ENCODE measurements around the gene SEC14L5.

DNA sequence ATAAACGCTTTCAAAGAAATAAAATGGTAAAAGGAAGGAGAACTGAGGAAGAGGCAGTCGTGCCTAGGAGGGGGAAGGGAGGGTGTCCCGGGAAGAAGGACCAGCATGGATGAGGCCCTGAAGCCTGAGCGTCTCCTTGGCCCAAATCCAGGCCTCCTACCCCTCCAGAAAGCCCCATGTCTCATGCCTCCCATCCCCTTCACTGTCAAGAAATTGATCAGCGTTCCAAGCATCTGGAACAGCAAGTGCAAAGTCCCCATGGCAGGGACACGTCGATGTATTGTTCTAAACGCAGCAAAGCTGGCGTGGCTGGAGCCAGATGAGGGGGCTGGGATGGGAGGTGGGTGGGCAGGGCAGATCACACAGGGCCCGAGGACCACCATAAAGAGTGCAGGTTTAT lies 22.6 kb downstream of the SEC14L5 start:
- TF ChIP-seq, protein P1, sequence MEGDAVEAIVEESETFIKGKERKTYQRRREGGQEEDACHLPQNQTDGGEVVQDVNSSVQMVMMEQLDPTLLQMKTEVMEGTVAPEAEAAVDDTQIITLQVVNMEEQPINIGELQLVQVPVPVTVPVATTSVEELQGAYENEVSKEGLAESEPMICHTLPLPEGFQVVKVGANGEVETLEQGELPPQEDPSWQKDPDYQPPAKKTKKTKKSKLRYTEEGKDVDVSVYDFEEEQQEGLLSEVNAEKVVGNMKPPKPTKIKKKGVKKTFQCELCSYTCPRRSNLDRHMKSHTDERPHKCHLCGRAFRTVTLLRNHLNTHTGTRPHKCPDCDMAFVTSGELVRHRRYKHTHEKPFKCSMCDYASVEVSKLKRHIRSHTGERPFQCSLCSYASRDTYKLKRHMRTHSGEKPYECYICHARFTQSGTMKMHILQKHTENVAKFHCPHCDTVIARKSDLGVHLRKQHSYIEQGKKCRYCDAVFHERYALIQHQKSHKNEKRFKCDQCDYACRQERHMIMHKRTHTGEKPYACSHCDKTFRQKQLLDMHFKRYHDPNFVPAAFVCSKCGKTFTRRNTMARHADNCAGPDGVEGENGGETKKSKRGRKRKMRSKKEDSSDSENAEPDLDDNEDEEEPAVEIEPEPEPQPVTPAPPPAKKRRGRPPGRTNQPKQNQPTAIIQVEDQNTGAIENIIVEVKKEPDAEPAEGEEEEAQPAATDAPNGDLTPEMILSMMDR (conservative IDR thresholded peaks at IDR 0.05; ENCODE audit: low read depth in 2 of 2) = no peak
- no peak for TF ChIP-seq EZH2 (IDR thresholded peaks at IDR 0.05; ENCODE audit: low read depth, unreplicated experiment)
- no peak for TF ChIP-seq EZH2phosphoT487 (IDR thresholded peaks at IDR 0.05; ENCODE audit: unreplicated experiment)
- TF ChIP-seq, protein P2, sequence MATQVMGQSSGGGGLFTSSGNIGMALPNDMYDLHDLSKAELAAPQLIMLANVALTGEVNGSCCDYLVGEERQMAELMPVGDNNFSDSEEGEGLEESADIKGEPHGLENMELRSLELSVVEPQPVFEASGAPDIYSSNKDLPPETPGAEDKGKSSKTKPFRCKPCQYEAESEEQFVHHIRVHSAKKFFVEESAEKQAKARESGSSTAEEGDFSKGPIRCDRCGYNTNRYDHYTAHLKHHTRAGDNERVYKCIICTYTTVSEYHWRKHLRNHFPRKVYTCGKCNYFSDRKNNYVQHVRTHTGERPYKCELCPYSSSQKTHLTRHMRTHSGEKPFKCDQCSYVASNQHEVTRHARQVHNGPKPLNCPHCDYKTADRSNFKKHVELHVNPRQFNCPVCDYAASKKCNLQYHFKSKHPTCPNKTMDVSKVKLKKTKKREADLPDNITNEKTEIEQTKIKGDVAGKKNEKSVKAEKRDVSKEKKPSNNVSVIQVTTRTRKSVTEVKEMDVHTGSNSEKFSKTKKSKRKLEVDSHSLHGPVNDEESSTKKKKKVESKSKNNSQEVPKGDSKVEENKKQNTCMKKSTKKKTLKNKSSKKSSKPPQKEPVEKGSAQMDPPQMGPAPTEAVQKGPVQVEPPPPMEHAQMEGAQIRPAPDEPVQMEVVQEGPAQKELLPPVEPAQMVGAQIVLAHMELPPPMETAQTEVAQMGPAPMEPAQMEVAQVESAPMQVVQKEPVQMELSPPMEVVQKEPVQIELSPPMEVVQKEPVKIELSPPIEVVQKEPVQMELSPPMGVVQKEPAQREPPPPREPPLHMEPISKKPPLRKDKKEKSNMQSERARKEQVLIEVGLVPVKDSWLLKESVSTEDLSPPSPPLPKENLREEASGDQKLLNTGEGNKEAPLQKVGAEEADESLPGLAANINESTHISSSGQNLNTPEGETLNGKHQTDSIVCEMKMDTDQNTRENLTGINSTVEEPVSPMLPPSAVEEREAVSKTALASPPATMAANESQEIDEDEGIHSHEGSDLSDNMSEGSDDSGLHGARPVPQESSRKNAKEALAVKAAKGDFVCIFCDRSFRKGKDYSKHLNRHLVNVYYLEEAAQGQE (IDR thresholded peaks at IDR 0.05; ENCODE audit: unreplicated experiment) = no peak
- no peak for TF ChIP-seq POLR2AphosphoS5 (IDR thresholded peaks at IDR 0.05; ENCODE audit: low read depth)
- no peak for TF ChIP-seq STAT1 (IDR thresholded peaks at IDR 0.05; ENCODE audit: unreplicated experiment)
- no peak for TF ChIP-seq JUNB (IDR thresholded peaks at IDR 0.05; ENCODE audit: unreplicated experiment)
- no peak for TF ChIP-seq CREB1 (CRISPR knock-in tag; IDR thresholded peaks at IDR 0.05; ENCODE audit: low read depth)
